Activated effector memory CD4-positive, alpha-beta T cell treated with Interleukin-2 at 50 U/mL for 16 hours (primary cell): ENCODE data around the gene PPEF1.
"Not testable (repeated sequence)": the region's sequence is repeated elsewhere in the genome, so short reads cannot be mapped to it uniquely, and the experiment has no call there.

Experiments
- DNase-seq: peaks from one replicate; pipeline ENCODE4 v3.0.0-alpha.2; 2020

PPEF1 gene

GRCh38 chrX:18799911-18800310, 92.5 kb downstream of the PPEF1 start:
- DNase-seq: no peak

- DNase-seq: no peak
Measured at GRCh38 chrX:18809641-18810040, 102.2 kb downstream of the PPEF1 start.

GRCh38 chrX:18810416-18810815, 103.0 kb downstream of the PPEF1 start:
- no peak for DNase-seq

GRCh38 chrX:18825375-18825774, 117.9 kb downstream of the PPEF1 start:
- DNase-seq: no peak

- DNase-seq: no peak
Measured at GRCh38 chrX:18828832-18829404, 121.5 kb downstream of the PPEF1 start.

GRCh38 chrX:18833071-18833731, 125.8 kb downstream of the PPEF1 start:
- no peak for DNase-seq

GRCh38 chrX:18847901-18848300, 140.5 kb downstream of the PPEF1 start:
- not testable (repeated sequence) for DNase-seq

- no peak for DNase-seq
Measured at GRCh38 chrX:18855919-18856644, 148.6 kb downstream of the PPEF1 start.

- DNase-seq: no peak
Measured at GRCh38 chrX:18856645-18856997, 149.2 kb downstream of the PPEF1 start.

- DNase-seq: no peak
Measured at GRCh38 chrX:18861511-18861910, 154.1 kb downstream of the PPEF1 start.

GRCh38 chrX:18864390-18864920, 157.0 kb downstream of the PPEF1 start:
- DNase-seq: no peak

GRCh38 chrX:18871161-18871890, 163.9 kb downstream of the PPEF1 start:
- no peak for DNase-seq

- no peak for DNase-seq
Measured at GRCh38 chrX:18871970-18872369, 164.5 kb downstream of the PPEF1 start.

GRCh38 chrX:18872621-18873020, 165.2 kb downstream of the PPEF1 start:
- no peak for DNase-seq

GRCh38 chrX:18873189-18873791, 165.8 kb downstream of the PPEF1 start:
- DNase-seq: no peak

- no peak for DNase-seq
Measured at GRCh38 chrX:18873836-18874235, 166.4 kb downstream of the PPEF1 start.

- no peak for DNase-seq
Measured at GRCh38 chrX:18874560-18875255, 167.3 kb downstream of the PPEF1 start.

- no peak for DNase-seq
Measured at GRCh38 chrX:18875256-18875878, 167.9 kb downstream of the PPEF1 start.

- no peak for DNase-seq
Measured at GRCh38 chrX:18877469-18877868, 170.0 kb downstream of the PPEF1 start.
